PC-9 (cell line): ENCODE results near the gene PITRM1. TPM values are rescaled to one million over a fixed set of nuclear protein-coding genes. Genes with fewer than 3 reads are reported as not detected.

Source experiments
- BruUV-seq: library from RNA; stranded (reverse); fragments of 400-500 nt; replicated peaks from 2 replicates; lab custom pipeline; 2021; lab: Mats Ljungman, UMichigan
- CTCF ChIA-PET: fragments of 300-600 bp; sonication (Branson Sonifier 250); formaldehyde crosslinking; loops from one replicate; lab custom pipeline; 2022; ENCODE audit warnings: antibody characterized with exemption; lab: Charles Lee
- POLR2A ChIA-PET: fragments of 300-600 bp; sonication (Branson Sonifier 250); formaldehyde crosslinking; loops from one replicate; lab custom pipeline; 2022; ENCODE audit warnings: antibody characterized with exemption; ENCODE audit not compliant: unreplicated experiment; lab: Charles Lee
- DNase-seq, 2 experiments: peaks; one replicate each; pipeline versions ENCODE4 v3.0.0 to v3.0.0-alpha.2; 2015 to 2022; ENCODE audit warnings: mixed read lengths in 1 of 2
- H2AFZ ChIP-seq: fragments of 200-600 bp; sonication (generic); 2 replicates; pipeline ENCODE4 v1.8.1; 2017; ENCODE audit warnings: antibody characterized with exemption
- H3F3A ChIP-seq: fragments of 200-600 bp; sonication (generic); 2 replicates; pipeline ENCODE4 v1.8.1; 2017; ENCODE audit warnings: antibody characterized with exemption, mild to moderate bottlenecking, low read depth; ENCODE audit not compliant: insufficient read depth
- H3K27ac ChIP-seq: fragments of 200-600 bp; sonication (generic); 2 replicates; pipeline ENCODE4 v1.6.1; 2016; ENCODE audit warnings: mixed run types
- H3K27me3 ChIP-seq: fragments of 200-600 bp; sonication (generic); 2 replicates; pipeline ENCODE4 v1.6.1; 2016; ENCODE audit warnings: low read depth, mixed run types; ENCODE audit not compliant: insufficient read depth
- H3K36me3 ChIP-seq: fragments of 200-600 bp; sonication (generic); 2 replicates; pipeline ENCODE4 v1.6.1; 2016; ENCODE audit warnings: low read depth, mixed run types
- H3K4me1 ChIP-seq: fragments of 200-600 bp; sonication (generic); replicated peaks from 2 replicates; pipeline ENCODE4 v1.6.1; 2016; ENCODE audit warnings: mixed run types; ENCODE audit not compliant: insufficient read depth
- H3K4me2 ChIP-seq: fragments of 200-600 bp; sonication (generic); 2 replicates; pipeline ENCODE4 v1.6.1; 2017; ENCODE audit warnings: mixed run types
- H3K4me3 ChIP-seq: fragments of 200-600 bp; sonication (generic); 2 replicates; pipeline ENCODE4 v1.6.1; 2016; ENCODE audit warnings: mixed run types
- H3K79me2 ChIP-seq: fragments of 200-600 bp; sonication (generic); 2 replicates; pipeline ENCODE4 v1.6.1; 2017; ENCODE audit warnings: low read depth, mixed run types
- H3K9me2 ChIP-seq: fragments of 200-600 bp; sonication (generic); 2 replicates; pipeline ENCODE4 v1.8.1; 2017; ENCODE audit warnings: mild to moderate bottlenecking; ENCODE audit not compliant: insufficient read depth
- H3K9me3 ChIP-seq: fragments of 200-600 bp; sonication (generic); 2 replicates; pipeline ENCODE4 v1.8.1; 2016; ENCODE audit warnings: low read depth; ENCODE audit not compliant: insufficient read depth
- H4K20me1 ChIP-seq: fragments of 200-600 bp; sonication (generic); 2 replicates; pipeline ENCODE4 v1.8.1; 2017; ENCODE audit not compliant: insufficient read depth
- CTCF ChIP-seq: fragments of 200-600 bp; sonication (generic); conservative IDR thresholded peaks from 2 replicates; pipeline ENCODE4 v1.6.1; 2017; ENCODE audit warnings: mixed run types, antibody characterized with exemption, mild to moderate bottlenecking, moderate library complexity
- EZH2 ChIP-seq: fragments of 200-600 bp; sonication (generic); IDR thresholded peaks from 2 replicates; pipeline ENCODE4 v1.8.0; 2017; ENCODE audit warnings: antibody characterized with exemption, low read depth
- intact Hi-C: fragments of 100-400 bp; cut with micrococcal nuclease; formaldehyde crosslinking; loops from one replicate; pipeline ENCODE4 v1.10.0; 2022; ENCODE audit not compliant: unreplicated experiment
- total RNA-seq: library from RNA; stranded (reverse); gene quantifications from 2 replicates; pipeline ENCODE4 v1.2.3, GENCODE V29; 2021

PITRM1 gene
- total RNA-seq, 1 experiment from 2014 or later: 124 TPM

- DNase-seq: no peak
- Histone ChIP-seq H3K27me3 (no peaks in the 10 kb centered on the region), H3K9me3 (no peaks in the 10 kb centered on the region), H3K79me2 (peaks cover 28% of the 10 kb centered on the region), H2AFZ (no peak overlapping the region), H3K27ac (no peak overlapping the region), H3K4me3 (no peak overlapping the region), H3F3A (peaks cover 6% of the 10 kb centered on the region), H4K20me1 (no peaks in the 10 kb centered on the region), H3K9me2 (no peaks in the 10 kb centered on the region), H3K4me2 (no peak overlapping the region), H3K4me1 (peaks cover 7% of the 10 kb centered on the region), H3K36me3 (no peaks in the 10 kb centered on the region)
- ChIA-PET POLR2A (no interaction called here), CTCF (no interaction called here)
- intact Hi-C loops: no loop called here
- TF ChIP-seq EZH2 (no peak), CTCF (no peak)
- BruUV-seq: no TSS peak
Observed at GRCh38 chr10:3100856-3101640, 71.5 kb downstream of the PITRM1 start.

- Histone ChIP-seq H3K4me2 (no peak overlapping the region), H3K27ac (no peak overlapping the region), H2AFZ (no peak overlapping the region), H3F3A (peaks cover 11% of the 10 kb centered on the region), H4K20me1 (no peaks in the 10 kb centered on the region), H3K36me3 (no peaks in the 10 kb centered on the region), H3K4me1 (peaks cover 13% of the 10 kb centered on the region), H3K4me3 (no peak overlapping the region), H3K79me2 (peaks cover 29% of the 10 kb centered on the region), H3K9me3 (no peaks in the 10 kb centered on the region), H3K27me3 (no peaks in the 10 kb centered on the region), H3K9me2 (no peaks in the 10 kb centered on the region)
- TF ChIP-seq CTCF (no peak), EZH2 (no peak)
- intact Hi-C loops: no loop called here
- ChIA-PET CTCF (no interaction called here), POLR2A (no interaction called here)
- no peak for DNase-seq
- BruUV-seq: TSS peak; percentile 9
Observed at GRCh38 chr10:3100093-3100792, 72.3 kb downstream of the PITRM1 start.

GRCh38 chr10:3099291-3100092 is 73.1 kb downstream of the PITRM1 start:
- H3F3A ChIP-seq: peaks cover 19% of the 10 kb centered on the region
- no peaks in the 10 kb centered on the region for H4K20me1 ChIP-seq
- POLR2A ChIA-PET: no interaction called here
- no peak overlapping the region for H2AFZ ChIP-seq
- no peak for DNase-seq
- H3K9me3 ChIP-seq: no peaks in the 10 kb centered on the region
- H3K27ac ChIP-seq: no peak overlapping the region
- H3K4me2 ChIP-seq: no peak overlapping the region
- H3K36me3 ChIP-seq: no peaks in the 10 kb centered on the region
- BruUV-seq: no TSS peak
- H3K27me3 ChIP-seq: no peaks in the 10 kb centered on the region
- CTCF ChIA-PET: no interaction called here
- no peaks in the 10 kb centered on the region for H3K9me2 ChIP-seq
- intact Hi-C loops: no loop called here
- no peak overlapping the region for H3K4me3 ChIP-seq
- no peak for TF ChIP-seq EZH2
- no peak for TF ChIP-seq CTCF
- H3K79me2 ChIP-seq: peaks cover 31% of the 10 kb centered on the region
- H3K4me1 ChIP-seq: peaks cover 20% of the 10 kb centered on the region
